Mammary epithelial cell (primary cell): Measurements from ENCODE around the gene FHIP1B.

Experiments
- EZH2 ChIP-seq: IDR thresholded peaks from 2 replicates; pipeline ENCODE4 v1.6.1; 2012; ENCODE audit warnings: low read length, inconsistent platforms, borderline replicate concordance
- TF ChIP-seq, protein P1 (sequence below), 2 donors: IDR thresholded peaks in 1 of 2; conservative IDR thresholded peaks in 1 of 2; 2 replicates each; pipeline ENCODE4 v1.5.1; 2011 to 2012; ENCODE audit warnings: inconsistent platforms in 2 of 2, low read length in 2 of 2, mild to moderate bottlenecking in 2 of 2, control low read depth in 1 of 2, low read depth in 1 of 2; ENCODE audit not compliant: insufficient read depth in 1 of 2; ENCODE audit errors: extremely low read depth in 1 of 2

DNA sequence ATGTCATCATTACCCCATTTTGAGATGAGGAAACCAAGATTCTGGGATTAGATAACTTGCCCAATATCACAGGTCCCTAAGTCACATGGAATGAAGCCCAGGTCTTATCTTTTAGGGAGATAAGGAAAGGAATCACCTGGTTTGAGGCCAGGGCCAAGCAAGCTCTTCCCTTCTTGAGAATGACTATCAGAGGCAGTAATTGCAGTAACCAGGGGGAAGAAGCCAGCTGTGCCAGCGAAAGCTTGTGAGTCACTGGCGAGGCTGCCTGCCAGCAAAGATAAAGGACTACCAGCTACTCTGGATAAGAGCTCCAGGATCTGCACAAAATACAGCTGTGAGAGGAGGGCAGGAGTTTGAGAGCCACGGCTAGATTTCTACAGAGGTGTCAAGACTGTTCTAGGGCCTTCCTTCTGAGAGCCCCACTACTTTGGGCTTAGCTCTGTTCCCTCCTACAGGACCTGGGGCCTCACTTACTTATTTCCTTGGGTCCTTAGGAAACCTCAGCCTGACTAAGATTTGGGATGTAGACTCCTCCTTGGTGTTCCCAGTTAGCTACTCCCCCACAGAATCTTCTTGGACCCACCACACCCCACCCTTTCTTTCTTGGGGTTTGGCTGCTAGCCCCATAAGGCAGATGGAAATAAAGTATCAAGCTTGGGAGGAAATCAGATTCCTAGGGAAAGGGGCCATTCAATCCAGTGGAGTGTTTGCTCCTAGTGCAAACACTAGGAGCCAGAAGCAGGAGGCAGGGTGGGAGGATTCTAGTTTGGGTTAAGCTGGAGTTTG is 15.5 kb upstream of the FHIP1B start:
- TF ChIP-seq, protein P1, sequence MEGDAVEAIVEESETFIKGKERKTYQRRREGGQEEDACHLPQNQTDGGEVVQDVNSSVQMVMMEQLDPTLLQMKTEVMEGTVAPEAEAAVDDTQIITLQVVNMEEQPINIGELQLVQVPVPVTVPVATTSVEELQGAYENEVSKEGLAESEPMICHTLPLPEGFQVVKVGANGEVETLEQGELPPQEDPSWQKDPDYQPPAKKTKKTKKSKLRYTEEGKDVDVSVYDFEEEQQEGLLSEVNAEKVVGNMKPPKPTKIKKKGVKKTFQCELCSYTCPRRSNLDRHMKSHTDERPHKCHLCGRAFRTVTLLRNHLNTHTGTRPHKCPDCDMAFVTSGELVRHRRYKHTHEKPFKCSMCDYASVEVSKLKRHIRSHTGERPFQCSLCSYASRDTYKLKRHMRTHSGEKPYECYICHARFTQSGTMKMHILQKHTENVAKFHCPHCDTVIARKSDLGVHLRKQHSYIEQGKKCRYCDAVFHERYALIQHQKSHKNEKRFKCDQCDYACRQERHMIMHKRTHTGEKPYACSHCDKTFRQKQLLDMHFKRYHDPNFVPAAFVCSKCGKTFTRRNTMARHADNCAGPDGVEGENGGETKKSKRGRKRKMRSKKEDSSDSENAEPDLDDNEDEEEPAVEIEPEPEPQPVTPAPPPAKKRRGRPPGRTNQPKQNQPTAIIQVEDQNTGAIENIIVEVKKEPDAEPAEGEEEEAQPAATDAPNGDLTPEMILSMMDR (conservative IDR thresholded peaks at IDR 0.05 in 1 of 2, IDR thresholded peaks at IDR 0.05 in 1 of 2; ENCODE audit: extremely low read depth in 1 of 2, insufficient read depth in 1 of 2, low read depth in 1 of 2, low read length in 2 of 2): no peak
- TF ChIP-seq EZH2: no peak
